Thyroid gland (tissue), 4 donors: Measurements from ENCODE around the gene THRB. TPM values are rescaled to one million over a fixed set of nuclear protein-coding genes. Genes with fewer than 3 reads are reported as not detected.

Experiments
- DNase-seq, 2 donors: peaks; one replicate each; pipeline ENCODE4 v3.0.0-alpha.2; 2019
- H3K27ac ChIP-seq, 3 donors: fragments of 200-600 bp; sonication (generic); 1 replicate in 2 of 3; 2 replicates in 1 of 3; pipeline ENCODE4 v1.5.1; 2016 to 2019; ENCODE audit warnings: mild to moderate bottlenecking in 1 of 3, moderate library complexity in 1 of 3
- H3K27me3 ChIP-seq: fragments of 200-600 bp; sonication (generic); one replicate; pipeline ENCODE4 v1.5.1; 2019
- H3K36me3 ChIP-seq, 2 donors: fragments of 200-600 bp; sonication (generic); one replicate each; pipeline ENCODE4 v1.5.1; 2016 to 2019
- H3K4me1 ChIP-seq, 2 donors: fragments of 200-600 bp; sonication (generic); one replicate each; pipeline ENCODE4 v1.5.1; 2017 to 2019
- H3K4me3 ChIP-seq, 3 donors: fragments of 200-600 bp; sonication (generic); replicated peaks in 1 of 3; 1 replicate in 2 of 3; 2 replicates in 1 of 3; pipeline ENCODE4 v1.5.1; 2016; ENCODE audit warnings: mild to moderate bottlenecking in 1 of 3
- H3K9me3 ChIP-seq: fragments of 200-600 bp; sonication (generic); one replicate; pipeline ENCODE4 v1.5.1; 2017
- CTCF ChIP-seq, 6 experiments: fragments of 200-600 bp in 3 of 6; fragments of 450-650 bp in 3 of 6; sonication (generic) in 3 of 6; IDR thresholded peaks; one replicate each; pipeline ENCODE4 v1.5.1; 2016 to 2019; ENCODE audit warnings: antibody characterized with exemption in 6 of 6, mild to moderate bottlenecking in 2 of 6, inconsistent platforms in 1 of 6, moderate library complexity in 1 of 6
- POLR2A ChIP-seq, 2 donors: fragments of 450-650 bp; IDR thresholded peaks; one replicate each; pipeline ENCODE4 v1.6.1; 2017; ENCODE audit warnings: antibody characterized with exemption in 2 of 2, mild to moderate bottlenecking in 2 of 2, moderate library complexity in 1 of 2
- WGBS, 2 donors: methylation state at CpG; one replicate each; pipeline ENCODE4 v1.1.5; 2017; 5-methylcytosine and 5-hydroxymethylcytosine counted together
- intact Hi-C: fragments of 100-400 bp; cut with DNase I; formaldehyde crosslinking; loops from one replicate; pipeline ENCODE4 v1.15.1; 2023
- total RNA-seq, 4 donors: library from RNA; depleted of rRNA; stranded (reverse); fragments of >200 nt; gene quantifications; one replicate each; pipeline ENCODE4 v1.2.3, GENCODE V29; 2016

Gene THRB
- total RNA-seq, 4 donors from 2014 or later, result 11.1 to 33.2 (median 13.4) TPM

GRCh38 chr3:24410860-24411259 is 83.8 kb downstream of the THRB start:
- Histone ChIP-seq H3K36me3 (no peaks in the 10 kb centered on the region), H3K9me3 (no peaks in the 10 kb centered on the region), H3K27me3 (no peaks in the 10 kb centered on the region), H3K27ac (no peak overlapping the region), H3K4me3 (no peak overlapping the region), H3K4me1 (no peaks in the 10 kb centered on the region)
- TF ChIP-seq POLR2A (IDR thresholded peaks at IDR 0.05) (no peak), CTCF (IDR thresholded peaks at IDR 0.05) (no peak)
- WGBS, 2 donors, result 85 to 95% methylated on average over 3 of the region's 3 CpGs
- DNase-seq, result no peak
- intact Hi-C loops, result no loop called here

DNA sequence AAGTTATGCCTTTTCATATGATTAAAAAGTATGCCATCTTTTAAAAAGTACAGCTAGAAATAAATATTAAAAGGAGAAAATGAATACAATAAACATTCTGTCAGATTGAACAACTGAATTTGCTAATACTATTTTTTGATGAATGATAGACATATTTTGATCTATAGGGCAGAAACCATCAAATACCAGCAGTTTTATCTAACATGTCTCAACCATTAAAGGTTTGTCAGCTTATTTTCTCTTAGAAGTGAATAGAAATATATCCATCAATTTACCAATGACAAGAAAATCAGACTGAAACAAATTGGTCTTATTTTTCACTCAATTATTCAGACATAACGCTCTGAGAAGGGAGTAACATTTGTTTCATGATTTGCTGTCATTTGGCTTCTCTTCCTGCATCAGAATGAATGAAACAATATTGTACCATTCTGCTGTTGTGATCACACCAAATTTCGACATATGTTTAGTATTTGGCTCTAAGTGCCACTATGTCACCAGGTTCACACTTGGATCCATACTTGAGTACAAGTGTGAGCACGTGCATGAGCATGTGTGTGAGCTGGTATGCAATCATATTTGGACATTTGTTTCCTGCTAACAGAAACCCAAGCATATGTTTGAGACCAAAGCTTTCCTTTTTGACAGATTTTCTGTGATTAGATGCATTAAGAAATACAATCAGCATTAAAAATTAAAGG is 86.5 kb downstream of the THRB start:
- H3K9me3 ChIP-seq, result no peaks in the 10 kb centered on the region
- no peaks in the 10 kb centered on the region for H3K4me1 ChIP-seq
- no peak overlapping the region for H3K4me3 ChIP-seq
- 57 to 61% methylated on average over 3 of the region's 3 CpGs for WGBS, 2 donors
- H3K27ac ChIP-seq, result no peak overlapping the region
- intact Hi-C loops, result no loop called here
- TF ChIP-seq POLR2A (IDR thresholded peaks at IDR 0.05) (no peak), CTCF (IDR thresholded peaks at IDR 0.05) (no peak)
- H3K36me3 ChIP-seq, result no peaks in the 10 kb centered on the region
- no peak for DNase-seq
- H3K27me3 ChIP-seq, result no peaks in the 10 kb centered on the region

DNA sequence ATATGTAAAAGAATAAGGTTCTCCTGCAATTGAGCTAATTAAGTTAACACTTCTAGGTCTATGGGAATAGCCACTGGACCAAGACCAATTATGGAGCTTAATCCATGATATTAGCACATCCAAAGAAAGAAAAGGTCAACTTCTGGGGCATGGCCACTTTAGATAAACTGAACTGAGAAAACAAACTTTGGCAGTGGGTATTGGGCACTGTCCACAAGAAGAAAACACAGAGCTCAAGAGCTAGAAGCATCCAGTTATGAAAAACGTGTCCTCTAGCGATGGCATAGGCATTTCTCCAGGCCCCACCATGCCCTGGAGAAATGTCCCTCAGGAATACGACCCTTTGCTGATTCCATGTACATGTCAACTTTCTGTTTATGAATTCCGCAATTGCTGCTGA is 87.8 kb downstream of the THRB start:
- no peaks in the 10 kb centered on the region for H3K36me3 ChIP-seq
- H3K4me3 ChIP-seq, result no peak overlapping the region
- 87 to 97% methylated on average over 4 of the region's 4 CpGs for WGBS, 2 donors
- H3K9me3 ChIP-seq, result no peaks in the 10 kb centered on the region
- intact Hi-C loops, result no loop called here
- H3K27me3 ChIP-seq, result no peaks in the 10 kb centered on the region
- TF ChIP-seq CTCF (IDR thresholded peaks at IDR 0.05), result no peak
- TF ChIP-seq POLR2A (IDR thresholded peaks at IDR 0.05), result no peak
- H3K27ac ChIP-seq, result no peak overlapping the region
- no peaks in the 10 kb centered on the region for H3K4me1 ChIP-seq
- DNase-seq, result no peak

- DNase-seq, result no peak
- H3K27ac ChIP-seq, result no peak overlapping the region
- no peak overlapping the region for H3K4me3 ChIP-seq
- no peaks in the 10 kb centered on the region for H3K27me3 ChIP-seq
- intact Hi-C loops, result no loop called here
- no peaks in the 10 kb centered on the region for H3K4me1 ChIP-seq
- H3K9me3 ChIP-seq, result no peaks in the 10 kb centered on the region
- no peaks in the 10 kb centered on the region for H3K36me3 ChIP-seq
- 92 to 97% methylated on average over 4 of the region's 4 CpGs for WGBS, 2 donors
- no peak for TF ChIP-seq POLR2A (IDR thresholded peaks at IDR 0.05)
Observed at GRCh38 chr3:24405057-24405456, 89.6 kb downstream of the THRB start.

- Histone ChIP-seq H3K4me3 (no peak overlapping the region), H3K27me3 (no peaks in the 10 kb centered on the region), H3K9me3 (no peaks in the 10 kb centered on the region), H3K27ac (no peak overlapping the region), H3K4me1 (no peaks in the 10 kb centered on the region), H3K36me3 (no peaks in the 10 kb centered on the region)
- WGBS, 2 donors, result 47 to 50% methylated on average over 2 of the region's 2 CpGs
- TF ChIP-seq CTCF (IDR thresholded peaks at IDR 0.05) (no peak), POLR2A (IDR thresholded peaks at IDR 0.05) (no peak)
- intact Hi-C loops, result no loop called here
- DNase-seq, result peak; percentile 17 to 31
Observed at GRCh38 chr3:24401811-24402185, 92.9 kb downstream of the THRB start.
